Measurements from ENCODE around the gene GRIA3. TPM values are rescaled to one million over a fixed set of nuclear protein-coding genes. Genes with fewer than 3 reads are reported as not detected.
"Not testable (repeated sequence)": the region's sequence is repeated elsewhere in the genome, so short reads cannot be mapped to it uniquely, and the experiment has no call there.

Gene GRIA3
- total RNA-seq, 1 experiment from 2014 or later: not detected

DNA sequence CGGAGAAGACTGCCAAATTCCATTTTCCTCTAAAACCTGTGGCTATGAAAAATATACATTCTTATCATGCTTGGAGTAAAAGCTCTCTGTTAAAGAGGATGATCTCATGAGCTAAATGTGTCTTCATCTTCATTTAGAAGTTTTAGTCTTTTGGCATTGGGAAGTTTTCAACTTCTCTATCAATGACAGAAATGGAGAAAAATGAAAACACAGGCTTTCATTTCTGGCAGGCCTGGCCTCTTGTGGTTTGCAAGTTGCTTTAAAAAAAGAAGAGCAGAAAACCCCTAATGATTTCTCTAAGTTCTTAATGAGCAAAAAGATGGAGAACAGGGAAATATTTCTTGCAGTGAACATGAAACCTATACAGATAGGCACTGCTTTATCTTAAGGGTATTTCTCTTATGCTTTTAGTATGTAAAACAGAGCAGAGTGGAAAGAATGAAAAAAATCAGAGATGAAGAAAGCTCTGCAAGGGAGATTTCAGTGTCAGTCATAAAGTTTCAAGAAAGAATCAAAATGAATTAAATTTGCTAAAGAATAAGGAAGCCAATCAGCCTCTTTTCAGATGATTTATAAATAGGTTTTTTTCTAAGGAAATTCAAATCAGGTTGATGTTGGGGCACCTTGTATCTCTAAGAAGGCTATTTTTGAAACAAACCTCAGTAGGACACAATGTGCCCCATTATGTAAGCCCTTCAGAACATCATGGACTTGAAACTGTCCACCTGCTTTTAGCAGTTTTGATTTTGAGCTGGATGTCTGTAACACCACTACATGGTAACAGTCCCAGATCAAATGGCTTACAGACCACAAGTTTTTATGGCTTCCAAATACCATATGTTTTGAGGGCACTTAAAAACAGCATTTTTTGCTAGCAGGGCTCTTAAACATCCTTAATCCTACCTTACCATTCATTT, 225.0 kb downstream of the GRIA3 start:
- in situ Hi-C loops (cut with HindIII; ENCODE audit: low pct_unique_long_range_greater_than_20kb, low sequenced_read_pairs): no loop called here
- no peak for DNase-seq (ENCODE audit: low read depth)

DNA sequence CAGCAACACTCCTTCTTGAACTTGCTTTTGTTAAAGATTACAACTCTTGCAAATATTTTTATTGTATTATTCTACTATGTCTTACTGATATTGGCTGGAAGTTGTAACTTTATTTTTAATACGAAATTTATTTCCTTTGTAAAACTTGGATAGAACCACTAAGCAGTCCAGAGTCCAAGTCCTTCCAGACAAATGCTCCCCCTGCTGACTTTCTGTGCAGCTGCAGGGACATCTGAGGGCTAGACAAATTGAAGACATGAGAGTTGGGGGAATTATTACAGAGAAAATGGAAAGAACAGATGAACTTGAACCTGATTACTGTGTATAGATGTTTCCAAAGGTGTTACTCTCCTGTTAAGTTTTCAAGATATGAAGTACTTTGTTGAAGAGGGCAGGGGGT, 238.8 kb downstream of the GRIA3 start:
- no peak for DNase-seq (ENCODE audit: low read depth)
- in situ Hi-C loops (cut with HindIII; ENCODE audit: low pct_unique_long_range_greater_than_20kb, low sequenced_read_pairs): no loop called here

DNA sequence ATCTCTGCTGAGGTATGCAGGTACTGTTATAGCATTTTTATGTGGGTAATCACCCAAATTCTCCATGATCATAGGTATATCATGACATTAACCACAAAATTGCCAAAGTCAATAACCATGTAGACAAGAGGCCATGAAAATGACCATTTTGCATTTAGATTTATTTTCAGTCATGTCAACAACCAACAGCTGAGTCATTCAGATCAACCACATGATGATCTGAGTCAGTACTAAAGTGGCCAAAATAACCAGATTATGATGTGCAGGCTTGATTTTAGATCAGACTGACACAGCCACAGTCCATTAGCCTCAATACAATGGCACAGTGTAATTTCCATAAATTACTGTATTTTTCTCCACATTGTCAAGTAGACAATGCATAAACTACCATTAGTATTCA, 240.5 kb downstream of the GRIA3 start:
- in situ Hi-C loops (cut with HindIII; ENCODE audit: low pct_unique_long_range_greater_than_20kb, low sequenced_read_pairs): no loop called here
- DNase-seq (ENCODE audit: low read depth): peak; percentile 56

DNA sequence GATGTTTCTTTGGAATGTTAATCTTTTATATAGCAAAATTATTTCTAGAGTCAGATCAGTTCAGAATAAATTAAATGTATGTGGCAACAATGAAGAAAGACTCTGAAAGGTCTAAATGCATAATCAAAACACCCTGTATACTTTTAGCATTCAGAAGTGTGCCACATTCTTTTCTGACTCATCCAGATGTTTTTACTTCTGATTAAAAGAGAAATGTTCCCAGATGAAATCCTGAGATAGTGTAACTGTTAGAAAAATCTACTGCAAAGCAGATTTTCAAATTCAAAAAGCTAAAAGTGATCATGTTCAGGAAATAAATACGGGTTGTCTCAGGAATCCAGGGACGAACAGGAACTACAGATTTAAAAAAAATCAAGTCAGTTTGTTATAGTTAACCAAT, 241.4 kb downstream of the GRIA3 start:
- no peak for DNase-seq (ENCODE audit: low read depth)
- in situ Hi-C loops (cut with HindIII; ENCODE audit: low pct_unique_long_range_greater_than_20kb, low sequenced_read_pairs): no loop called here

DNA sequence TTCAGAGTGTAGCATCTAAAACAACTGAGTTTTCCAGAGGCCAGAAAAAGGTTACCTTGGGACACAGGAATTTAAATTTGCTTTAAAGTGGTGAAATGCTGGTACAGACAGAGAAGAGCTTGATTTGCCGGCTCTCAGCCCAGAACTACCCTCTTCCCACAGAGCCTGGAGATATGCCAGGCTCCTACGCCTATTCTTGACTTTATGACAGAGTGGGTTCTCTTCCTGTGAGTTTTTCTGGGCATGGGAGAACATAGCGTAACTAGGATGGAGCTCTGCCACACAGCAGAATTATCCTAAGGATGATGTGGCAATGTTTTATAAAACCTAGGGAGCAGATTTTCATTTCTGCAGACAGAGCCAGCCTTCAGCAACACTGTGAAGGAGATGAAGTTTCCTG, 241.8 kb downstream of the GRIA3 start:
- DNase-seq (ENCODE audit: low read depth): no peak

DNA sequence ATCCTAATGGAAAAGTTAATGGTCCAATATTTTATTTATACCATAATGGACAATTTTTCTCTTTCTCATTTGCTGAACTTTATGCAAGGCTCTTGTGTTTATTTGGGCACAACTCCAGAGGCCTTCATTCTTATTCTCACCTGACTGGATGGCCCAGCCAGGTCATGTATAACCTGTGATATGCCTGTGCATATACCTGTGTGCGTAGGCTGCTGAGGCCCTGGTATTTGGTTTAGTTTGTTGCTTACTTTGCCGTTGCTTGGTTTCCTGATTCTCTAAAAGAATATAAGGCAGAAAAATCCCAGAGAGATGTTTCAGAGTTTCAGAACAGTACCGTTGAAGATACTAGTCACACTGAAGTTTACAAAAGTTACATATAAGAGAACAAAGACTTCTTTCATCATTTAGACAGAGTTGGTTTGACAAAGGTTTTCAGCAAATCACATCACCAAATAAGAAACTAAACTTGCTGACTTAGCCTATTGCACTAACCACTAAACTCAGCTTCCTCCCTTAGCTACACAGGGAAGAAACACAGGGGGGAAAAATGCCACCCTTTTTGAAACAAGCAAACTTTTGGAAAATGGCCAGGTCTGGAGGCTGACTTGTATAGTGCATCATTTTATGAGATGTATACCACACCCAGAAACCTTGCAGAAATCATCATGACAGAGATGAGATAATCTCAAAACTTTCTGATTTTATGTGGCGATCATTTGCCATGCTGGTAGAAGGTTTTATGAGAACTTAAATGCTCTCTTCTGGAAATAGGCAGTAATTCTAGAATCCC, 248.5 kb downstream of the GRIA3 start:
- in situ Hi-C loops (cut with HindIII; ENCODE audit: low pct_unique_long_range_greater_than_20kb, low sequenced_read_pairs): no loop called here

More for the DNA sequence above, 241.8 kb downstream of the GRIA3 start:
- in situ Hi-C loops (cut with HindIII; ENCODE audit: low pct_unique_long_range_greater_than_20kb, low sequenced_read_pairs): no loop called here

DNA sequence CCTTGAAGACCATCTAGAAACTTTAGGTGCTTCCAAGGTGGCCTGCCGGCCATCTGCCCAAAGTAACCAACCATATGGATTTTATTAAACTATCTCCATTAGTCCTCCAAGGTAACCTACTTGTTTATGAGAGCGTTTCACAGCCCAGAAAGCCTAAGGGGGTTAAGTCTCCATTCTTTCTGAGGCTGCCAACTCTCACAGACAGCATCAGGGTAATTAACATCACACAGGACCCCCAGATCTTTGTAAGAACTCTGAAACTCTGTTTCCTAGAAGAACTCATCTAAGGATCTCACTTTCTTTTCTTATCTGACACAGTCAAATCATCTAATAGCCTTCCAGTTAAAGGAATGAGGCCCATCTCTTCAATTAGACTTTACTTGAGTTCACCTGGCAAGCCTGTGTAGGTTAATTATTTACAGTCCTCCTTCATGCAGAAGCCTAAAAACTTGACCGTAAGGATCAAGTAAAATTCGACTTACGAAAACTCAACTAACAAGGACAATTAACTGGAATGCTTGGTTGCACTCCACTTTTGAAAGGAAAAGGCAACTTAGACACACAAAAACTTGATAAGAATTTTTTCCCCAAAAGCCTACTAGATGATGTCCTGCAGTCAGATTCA, 252.5 kb downstream of the GRIA3 start:
- DNase-seq (ENCODE audit: low read depth): no peak
- in situ Hi-C loops (cut with HindIII; ENCODE audit: low pct_unique_long_range_greater_than_20kb, low sequenced_read_pairs): no loop called here

More for the DNA sequence above, 248.5 kb downstream of the GRIA3 start:
- DNase-seq (ENCODE audit: low read depth): no peak

DNA sequence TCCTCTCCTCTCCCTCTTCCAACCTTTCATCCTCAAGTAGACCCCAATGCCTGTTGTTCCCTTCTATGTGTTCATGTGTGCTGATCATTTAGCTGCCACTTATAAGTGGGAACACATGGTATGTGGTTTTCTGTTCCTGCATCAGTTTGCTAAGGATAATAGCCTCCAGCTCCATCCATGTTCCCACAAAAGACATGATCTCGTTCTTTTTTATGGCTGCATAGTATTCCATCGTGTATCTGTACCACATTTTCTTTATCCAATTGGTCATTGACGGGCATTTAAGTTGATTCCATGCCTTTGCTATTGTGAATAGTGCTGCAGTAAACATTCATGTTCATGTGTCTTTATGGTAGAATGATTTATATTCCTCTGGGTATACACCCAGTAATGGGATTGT, 255.8 kb downstream of the GRIA3 start:
- in situ Hi-C loops (cut with HindIII; ENCODE audit: low pct_unique_long_range_greater_than_20kb, low sequenced_read_pairs); DNase-seq (ENCODE audit: low read depth): not testable (repeated sequence)

DNA sequence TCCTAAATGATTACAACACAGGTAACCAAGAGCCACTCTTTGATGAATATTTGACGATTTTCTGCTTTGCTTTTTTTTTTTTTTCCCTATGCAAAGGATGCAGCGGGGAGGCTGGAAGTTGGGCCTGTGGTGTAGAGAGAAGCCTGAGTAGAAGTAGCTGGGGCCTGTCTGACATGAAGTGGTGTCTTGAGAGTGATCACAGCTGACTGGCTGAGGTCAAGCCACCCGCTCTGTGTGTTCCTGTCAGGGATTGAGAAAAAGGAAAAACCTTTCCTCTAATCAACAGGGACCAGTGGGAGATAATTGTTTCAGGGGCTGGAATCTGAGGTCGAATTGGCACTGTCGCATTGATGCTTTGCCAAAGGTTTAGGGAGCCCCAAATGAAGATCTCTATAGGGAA, 258.7 kb downstream of the GRIA3 start:
- in situ Hi-C loops (cut with HindIII; ENCODE audit: low pct_unique_long_range_greater_than_20kb, low sequenced_read_pairs): no loop called here
- no peak for DNase-seq (ENCODE audit: low read depth)

DNA sequence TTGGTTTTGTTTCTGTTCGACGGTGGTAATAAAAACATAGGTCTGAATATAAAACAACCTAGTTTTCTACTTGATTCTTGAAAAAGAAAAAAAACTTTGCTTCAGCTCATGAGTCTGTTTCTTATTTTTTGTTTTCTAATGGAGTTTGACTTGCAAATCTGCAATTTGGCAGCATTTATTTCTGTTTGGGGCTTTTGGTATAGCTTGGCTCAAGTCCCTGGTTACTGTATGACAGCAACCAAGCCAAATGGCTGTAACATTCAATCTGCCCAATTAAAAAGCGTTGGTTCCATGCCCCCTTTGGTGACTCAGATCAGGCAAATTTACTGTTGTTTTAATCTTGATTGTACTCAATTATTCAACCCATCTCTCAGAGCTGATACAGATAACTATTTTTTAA, 263.4 kb downstream of the GRIA3 start:
- DNase-seq (ENCODE audit: low read depth): no peak
- in situ Hi-C loops (cut with HindIII; ENCODE audit: low pct_unique_long_range_greater_than_20kb, low sequenced_read_pairs): no loop called here

DNA sequence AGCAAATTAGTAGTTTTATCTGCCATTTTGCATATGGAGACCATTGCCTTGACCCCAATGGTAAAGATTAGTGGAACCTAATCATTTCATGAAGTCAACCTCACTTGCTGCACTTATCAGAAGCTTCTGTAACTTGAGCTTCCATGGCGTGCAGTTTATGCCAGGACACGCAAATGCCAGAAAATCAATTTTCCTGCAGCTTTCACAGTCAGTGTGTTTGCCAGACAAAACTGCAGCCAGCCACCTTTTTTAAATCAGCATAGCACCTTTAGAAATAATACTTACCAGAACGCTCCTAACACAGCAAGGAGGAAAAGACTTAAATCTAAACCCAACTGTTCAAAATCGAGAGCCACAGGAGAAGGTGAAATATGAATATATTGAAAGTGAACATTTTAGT, 265.3 kb downstream of the GRIA3 start:
- DNase-seq (ENCODE audit: low read depth): no peak
- in situ Hi-C loops (cut with HindIII; ENCODE audit: low pct_unique_long_range_greater_than_20kb, low sequenced_read_pairs): no loop called here

DNA sequence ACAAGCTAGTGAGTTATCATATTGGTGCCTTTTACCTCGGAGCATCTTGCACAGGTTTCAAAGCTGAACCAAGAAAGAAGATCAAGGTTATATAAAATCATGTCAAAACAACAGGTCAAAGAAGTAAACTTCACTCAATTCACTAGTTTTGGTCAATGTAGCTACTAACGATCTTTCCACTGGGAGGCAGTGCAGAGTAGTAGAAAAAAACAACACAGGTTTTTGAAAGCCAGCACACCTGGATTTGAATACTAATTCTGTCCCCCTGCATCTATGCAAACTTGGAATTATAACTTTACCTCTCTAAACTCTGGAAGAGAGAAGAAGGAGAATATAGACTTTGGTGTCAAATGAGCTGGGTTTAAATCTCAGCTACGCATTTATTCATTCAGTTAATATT, 266.1 kb downstream of the GRIA3 start:
- in situ Hi-C loops (cut with HindIII; ENCODE audit: low pct_unique_long_range_greater_than_20kb, low sequenced_read_pairs): no loop called here
- DNase-seq (ENCODE audit: low read depth): peak; percentile 7

DNA sequence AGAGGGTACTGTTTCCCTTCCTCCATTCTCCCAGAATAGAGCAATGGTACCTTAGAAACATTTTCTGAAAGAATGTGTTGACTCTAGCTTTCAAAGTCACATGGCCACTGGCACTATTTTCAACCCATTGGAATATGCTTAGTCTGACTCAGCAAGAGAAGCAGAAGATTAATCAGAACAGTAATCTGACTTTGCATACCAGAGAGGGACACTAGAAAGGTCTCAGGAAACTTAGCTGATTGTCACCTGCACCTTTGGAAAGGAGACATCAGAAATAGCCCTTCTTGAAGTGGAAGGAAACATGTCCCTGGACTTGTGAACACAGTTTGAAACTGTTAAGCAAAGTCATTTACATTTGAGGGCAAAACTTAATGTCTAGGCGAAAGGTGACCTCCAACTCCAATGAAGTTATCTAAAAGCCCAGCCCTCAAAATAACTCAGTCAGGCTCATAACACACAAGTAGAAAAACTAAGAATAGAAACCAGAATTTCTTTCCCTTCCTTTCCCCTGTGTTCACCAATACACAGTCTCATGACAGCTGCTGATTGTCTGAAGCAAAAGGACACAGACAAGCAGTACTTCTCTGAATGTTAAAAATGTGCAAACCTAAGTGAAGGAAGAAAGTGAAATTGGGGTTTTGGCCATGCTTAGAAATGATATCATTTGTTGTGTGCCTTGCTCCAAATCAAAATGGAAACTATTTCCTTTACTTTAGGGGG, 270.8 kb downstream of the GRIA3 start:
- in situ Hi-C loops (cut with HindIII; ENCODE audit: low pct_unique_long_range_greater_than_20kb, low sequenced_read_pairs): no loop called here
- DNase-seq (ENCODE audit: low read depth): no peak

DNA sequence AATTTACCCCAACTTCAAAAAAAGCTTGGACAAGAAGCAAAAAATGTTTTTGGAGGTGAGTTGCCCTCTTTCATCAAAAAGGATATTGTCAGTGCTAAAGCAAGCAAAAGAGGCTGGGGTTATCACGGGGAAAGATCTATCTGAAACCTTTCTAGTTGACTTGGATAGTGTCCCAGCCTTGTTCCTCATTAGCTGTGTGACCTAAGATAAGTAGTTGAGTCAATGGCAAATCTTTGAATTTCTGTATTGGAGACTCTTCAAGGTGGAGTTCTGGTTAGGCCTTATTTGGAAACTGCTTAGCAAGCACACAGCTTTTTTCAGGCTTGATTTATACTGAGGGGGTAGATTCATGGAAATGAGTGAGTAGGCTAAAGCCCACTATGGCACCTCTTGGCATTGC, 271.6 kb downstream of the GRIA3 start:
- no peak for DNase-seq (ENCODE audit: low read depth)

DNA sequence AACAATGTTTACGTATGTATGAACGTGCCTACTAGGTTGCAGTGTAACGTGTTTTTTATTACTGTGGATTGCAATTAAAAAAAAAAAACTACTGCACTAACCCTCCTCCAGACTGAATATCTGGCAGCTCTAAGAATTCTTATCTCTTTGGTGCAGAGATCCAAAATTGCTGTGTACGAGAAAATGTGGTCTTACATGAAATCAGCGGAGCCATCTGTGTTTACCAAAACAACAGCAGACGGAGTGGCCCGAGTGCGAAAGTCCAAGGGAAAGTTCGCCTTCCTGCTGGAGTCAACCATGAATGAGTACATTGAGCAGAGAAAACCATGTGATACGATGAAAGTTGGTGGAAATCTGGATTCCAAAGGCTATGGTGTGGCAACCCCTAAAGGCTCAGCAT, 280.6 kb downstream of the GRIA3 start:
- in situ Hi-C loops (cut with HindIII; ENCODE audit: low pct_unique_long_range_greater_than_20kb, low sequenced_read_pairs): no loop called here
- no peak for DNase-seq (ENCODE audit: low read depth)

More for the DNA sequence above, 271.6 kb downstream of the GRIA3 start:
- in situ Hi-C loops (cut with HindIII; ENCODE audit: low pct_unique_long_range_greater_than_20kb, low sequenced_read_pairs): no loop called here

DNA sequence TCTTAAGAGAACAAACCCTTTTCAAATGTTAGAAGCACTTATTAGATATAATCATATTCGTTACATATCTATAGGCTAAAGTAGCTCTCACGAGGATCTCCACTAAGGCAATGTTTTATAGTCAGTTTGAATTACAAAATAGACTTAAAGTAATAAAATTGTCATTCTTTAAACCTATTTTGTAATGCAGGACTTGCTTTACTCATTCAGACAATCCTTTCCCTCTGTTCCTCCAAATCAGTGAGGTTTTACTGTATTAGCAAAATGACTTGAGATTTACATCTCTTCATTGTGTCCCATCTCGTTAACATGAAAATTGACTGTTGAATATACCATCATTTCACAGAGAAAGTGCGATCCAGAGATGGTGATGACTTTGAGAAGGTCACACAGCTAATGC, 284.4 kb downstream of the GRIA3 start:
- DNase-seq (ENCODE audit: low read depth): no peak
- in situ Hi-C loops (cut with HindIII; ENCODE audit: low pct_unique_long_range_greater_than_20kb, low sequenced_read_pairs): no loop called here

DNA sequence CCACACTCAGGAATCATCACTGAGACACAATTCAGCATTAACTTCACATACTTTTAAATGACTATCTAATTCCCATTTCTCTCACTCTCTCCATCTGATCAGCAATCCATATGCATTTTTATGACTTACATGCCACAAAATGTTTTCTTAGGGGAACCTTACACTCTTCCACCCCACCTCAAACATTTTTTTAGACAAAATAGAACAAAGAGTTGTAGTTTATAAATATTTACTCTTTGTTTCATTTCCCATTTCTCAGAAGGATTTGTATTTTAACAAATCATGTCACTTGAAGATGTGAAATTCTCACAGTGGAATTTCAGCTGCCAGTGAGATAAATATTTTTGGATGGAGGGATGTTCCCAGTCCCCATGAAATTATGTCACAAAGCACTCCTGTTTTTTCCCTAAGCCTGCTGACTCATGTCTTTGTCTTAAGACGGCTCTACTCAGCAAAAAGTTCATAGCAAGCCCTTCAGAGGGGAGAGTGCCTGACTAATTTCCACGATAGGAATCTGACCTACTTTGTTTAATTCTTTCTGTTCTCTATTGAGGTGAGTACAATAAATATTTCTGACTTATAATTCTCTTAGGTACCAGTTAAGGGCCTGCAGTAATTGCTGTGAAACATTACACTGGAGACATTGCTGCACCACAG, 291.1 kb downstream of the GRIA3 start:
- in situ Hi-C loops (cut with HindIII; ENCODE audit: low pct_unique_long_range_greater_than_20kb, low sequenced_read_pairs): no loop called here
- no peak for DNase-seq (ENCODE audit: low read depth)
